GM18508 (cell line): ENCODE results near the gene CRISPLD2.

Source experiments
- ATAC-seq: cut with Tn5 transposase; IDR thresholded peaks from one replicate; pipeline ENCODE4 v1.9.1; 2021; ENCODE audit warnings: moderate number of reproducible peaks; ENCODE audit not compliant: insufficient read depth, unreplicated experiment

Gene CRISPLD2

DNA sequence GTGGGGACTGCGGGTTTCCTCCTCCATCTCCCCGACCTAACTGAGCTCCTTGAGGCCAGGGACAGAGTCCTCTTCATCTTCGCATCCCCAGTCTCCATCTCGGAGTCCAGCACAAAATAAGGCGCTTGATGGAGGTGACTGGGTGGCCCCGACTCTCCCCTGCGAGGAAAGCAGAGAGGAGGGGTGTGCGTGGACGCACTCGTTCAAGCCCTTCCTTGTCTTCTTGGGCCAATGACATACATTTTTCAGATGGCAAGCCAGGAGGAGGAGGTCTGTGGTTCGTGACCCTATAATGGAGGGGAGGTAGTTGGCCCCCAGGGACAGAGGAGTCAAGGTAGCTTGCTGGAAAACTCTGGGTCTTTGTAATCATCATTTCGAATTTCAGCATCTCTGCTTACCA, 17.2 kb downstream of the CRISPLD2 start:
- ATAC-seq, result no peak

DNA sequence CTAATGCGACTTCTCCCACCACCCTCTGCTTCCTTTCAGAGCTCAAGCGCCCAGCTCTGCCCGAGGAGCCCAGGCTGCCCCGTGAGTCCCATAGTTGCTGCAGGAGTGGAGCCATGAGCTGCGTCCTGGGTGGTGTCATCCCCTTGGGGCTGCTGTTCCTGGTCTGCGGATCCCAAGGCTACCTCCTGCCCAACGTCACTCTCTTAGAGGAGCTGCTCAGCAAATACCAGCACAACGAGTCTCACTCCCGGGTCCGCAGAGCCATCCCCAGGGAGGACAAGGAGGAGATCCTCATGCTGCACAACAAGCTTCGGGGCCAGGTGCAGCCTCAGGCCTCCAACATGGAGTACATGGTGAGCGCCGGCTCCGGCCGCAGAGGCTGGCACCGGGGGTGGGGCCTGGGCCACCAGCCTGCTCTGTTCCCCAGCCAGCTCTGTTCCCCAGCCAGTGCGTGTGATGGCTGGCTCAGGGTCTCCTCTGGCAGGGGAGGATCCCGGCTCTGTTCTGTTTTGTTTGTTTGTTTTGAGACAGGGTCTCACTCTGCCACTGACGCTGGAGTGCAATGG, 18.7 kb downstream of the CRISPLD2 start:
- no peak for ATAC-seq

DNA sequence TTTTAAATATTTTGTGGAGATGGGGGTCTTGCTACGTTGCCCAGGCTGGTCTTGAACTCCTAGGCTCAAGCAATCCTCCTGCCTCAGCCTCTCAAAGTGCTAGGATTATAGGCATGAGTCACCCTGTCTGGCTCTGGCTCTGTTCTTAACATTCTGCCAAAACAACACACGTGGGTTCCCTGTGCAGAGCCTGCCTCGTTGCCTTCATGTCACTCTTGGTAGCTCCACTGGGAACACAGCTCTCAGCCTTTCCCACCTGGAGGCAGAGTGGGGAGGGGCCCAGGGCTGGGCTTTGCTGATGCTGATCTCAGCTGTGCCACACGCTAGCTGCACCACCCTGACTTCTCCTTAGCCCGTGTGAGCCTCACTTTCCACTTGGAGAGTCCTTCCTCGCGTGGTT, 19.3 kb downstream of the CRISPLD2 start:
- no peak for ATAC-seq

DNA sequence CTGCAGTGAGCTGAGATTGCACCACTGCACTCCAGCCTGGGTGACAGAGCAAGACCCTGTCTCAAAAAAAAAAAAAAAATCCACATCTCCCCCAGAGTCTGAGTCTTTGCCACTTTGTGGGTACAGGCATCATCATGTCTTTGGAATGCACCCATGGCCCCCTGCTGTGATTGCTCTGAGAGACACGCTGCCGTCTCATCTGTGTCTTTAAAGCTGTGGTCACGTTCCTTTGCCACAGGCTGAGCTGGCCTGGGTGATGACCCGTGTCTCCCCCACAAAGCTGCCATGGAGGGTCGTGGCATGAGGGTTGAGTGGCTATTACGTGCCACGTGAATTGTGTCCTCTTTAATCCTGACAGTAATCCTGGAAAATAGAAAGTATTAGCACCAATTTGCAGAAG, 20.2 kb downstream of the CRISPLD2 start:
- no peak for ATAC-seq

DNA sequence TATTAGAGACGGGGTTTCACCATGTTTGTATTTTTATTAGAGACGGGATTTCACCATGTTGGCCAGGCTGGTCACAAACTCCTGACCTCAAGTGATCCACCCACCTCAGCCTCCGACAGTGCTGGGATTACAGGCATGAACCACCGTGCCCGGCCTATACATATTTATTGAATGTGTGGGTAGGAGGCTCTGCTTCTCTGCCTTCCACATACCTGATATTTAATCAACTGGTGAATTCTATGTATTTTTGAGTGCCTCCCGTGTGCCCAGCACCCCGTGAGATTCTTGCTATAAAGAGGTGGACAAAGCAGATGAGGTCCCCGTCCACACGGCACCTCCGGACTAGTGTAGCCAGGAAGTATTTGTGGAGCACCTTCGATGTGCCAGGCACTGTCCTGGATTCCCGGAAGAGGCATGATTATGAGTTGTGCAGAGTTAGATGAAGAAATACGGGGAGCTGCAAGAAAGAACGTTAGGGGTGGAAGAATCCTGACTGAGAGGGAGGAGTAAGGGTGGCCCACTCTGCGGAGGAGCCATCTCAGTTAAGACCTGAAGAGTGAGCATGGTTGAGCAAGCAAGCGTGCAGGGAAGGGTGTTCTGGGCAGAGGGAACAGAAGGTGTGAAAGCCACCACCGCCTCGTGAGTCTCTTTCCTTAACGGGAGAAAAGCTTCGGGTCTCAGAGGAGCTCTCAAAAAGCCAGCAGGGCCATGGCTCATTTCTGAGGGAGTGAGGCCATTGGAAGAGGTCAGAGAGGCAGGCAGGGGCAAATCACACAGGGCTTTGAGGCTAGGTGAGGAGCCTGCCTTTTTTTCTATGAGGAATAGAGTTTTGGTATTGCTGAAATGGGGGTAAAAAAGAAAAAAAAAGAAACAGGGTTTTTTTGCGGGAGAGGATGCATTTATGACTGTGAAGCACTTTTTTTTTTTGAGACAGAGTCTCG, 21.2 kb downstream of the CRISPLD2 start:
- no peak for ATAC-seq

DNA sequence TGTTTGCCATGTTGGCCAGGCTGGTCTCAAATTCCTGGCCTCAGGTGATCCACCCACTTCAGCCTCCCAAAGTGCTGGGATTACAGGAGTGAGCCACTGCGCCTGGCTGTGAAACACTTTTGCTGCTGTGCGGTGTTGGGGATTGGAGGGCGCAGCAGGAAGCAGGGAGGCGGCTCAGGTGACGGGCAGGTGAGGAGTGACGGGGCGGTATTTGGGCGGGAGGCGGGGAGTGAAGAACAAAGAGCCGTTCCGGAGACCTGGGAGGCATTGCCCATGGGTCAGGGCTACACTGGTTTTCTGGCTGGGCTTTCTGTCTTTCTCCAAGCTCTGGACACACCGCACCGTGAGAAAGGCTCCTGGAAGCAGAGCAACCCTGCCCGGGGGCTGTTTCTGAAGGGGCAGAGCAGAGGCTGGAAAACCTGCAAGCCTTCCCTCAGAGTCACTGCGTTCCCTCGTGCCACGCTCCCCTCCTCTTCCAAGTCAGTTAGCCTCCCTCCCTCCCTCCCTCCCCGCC, 22.1 kb downstream of the CRISPLD2 start:
- no peak for ATAC-seq

DNA sequence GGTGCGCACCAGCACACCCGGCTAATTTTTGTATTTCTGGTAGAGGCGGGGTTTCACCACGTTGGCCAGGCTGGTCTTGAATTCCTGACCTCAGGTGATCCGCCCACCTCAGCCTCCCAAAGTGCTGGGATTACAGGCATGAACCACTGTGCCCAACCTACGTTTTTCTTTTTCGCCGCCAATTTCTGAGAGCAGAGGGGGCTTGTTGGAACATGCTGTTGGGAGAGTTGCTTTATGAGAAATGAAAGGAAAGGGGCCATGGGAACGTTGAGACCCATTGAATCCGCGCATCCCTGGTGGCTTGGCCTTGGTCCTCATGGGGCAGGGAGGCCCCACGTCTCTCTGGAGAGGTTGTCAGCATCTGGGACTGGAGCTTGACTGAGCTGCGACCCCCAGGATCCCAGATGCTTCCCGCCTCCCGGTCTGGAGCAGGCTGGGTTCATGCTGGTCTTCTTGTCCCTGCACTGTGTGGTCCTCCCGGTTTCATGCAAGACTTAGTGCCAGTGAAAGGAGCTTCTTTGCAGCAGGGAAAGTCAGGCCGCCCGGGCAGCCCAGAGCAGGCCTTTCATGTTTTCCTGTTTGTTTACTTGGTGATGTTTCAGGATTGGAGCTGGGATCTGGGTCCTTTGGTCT, 22.8 kb downstream of the CRISPLD2 start:
- no peak for ATAC-seq

DNA sequence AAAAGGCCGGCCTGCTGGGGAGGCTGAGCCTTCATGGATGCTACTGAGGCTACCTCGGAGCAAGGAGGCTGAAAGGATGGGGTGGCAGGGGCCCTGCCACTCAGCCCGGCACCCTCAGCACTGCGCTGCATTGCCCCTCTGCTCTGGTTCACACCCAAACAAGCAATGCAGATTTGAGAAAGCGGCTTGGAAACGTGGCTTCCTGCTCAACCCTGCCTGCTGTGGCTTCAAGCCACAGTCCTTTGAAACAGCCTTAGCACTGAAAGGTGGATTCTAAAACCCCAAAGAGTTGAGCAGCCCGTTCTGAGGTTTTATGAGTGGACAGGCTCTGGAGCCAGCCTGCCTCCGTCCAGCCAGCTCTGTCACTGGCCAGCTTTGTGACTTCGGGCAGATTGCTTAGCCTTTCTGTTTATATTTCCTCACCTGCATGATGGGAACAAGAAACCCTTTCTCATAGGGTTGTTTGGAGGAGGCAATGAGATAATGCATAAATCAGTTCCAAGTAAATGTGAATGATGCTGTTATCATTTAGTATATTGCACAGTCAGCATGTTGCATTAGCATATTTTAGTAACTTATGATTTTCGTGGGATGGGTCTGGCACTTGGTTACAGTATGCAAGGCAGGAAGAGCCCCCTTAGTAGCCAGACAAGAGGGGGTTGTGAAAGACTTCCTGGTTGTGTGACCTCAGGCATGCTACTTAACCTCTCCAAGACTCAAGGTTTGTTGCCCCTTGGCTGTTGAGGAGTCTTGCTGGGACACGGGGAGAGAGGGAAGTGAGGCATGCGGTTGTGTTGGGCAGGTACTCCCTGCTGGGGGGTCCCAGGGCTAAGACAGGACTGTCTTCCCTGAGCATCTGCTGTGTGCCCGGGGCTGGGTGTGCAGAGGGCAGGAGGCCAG, 23.6 kb downstream of the CRISPLD2 start:
- ATAC-seq, result no peak

DNA sequence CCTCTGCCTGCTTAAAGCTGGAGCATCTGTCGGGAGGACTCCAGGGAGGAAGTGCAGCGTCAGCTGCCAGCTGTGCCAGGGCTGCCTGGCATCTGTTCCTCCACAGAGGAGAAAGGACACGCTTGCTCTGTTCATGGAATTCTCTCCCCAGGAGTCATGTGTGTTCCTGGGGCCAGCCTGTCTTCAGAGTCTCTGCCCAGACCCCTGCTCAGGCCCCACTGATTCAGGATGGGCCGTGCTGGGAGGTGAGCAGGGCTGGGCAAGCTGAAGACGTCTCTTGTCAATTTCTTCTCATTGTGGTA, 24.2 kb downstream of the CRISPLD2 start:
- ATAC-seq, result no peak

DNA sequence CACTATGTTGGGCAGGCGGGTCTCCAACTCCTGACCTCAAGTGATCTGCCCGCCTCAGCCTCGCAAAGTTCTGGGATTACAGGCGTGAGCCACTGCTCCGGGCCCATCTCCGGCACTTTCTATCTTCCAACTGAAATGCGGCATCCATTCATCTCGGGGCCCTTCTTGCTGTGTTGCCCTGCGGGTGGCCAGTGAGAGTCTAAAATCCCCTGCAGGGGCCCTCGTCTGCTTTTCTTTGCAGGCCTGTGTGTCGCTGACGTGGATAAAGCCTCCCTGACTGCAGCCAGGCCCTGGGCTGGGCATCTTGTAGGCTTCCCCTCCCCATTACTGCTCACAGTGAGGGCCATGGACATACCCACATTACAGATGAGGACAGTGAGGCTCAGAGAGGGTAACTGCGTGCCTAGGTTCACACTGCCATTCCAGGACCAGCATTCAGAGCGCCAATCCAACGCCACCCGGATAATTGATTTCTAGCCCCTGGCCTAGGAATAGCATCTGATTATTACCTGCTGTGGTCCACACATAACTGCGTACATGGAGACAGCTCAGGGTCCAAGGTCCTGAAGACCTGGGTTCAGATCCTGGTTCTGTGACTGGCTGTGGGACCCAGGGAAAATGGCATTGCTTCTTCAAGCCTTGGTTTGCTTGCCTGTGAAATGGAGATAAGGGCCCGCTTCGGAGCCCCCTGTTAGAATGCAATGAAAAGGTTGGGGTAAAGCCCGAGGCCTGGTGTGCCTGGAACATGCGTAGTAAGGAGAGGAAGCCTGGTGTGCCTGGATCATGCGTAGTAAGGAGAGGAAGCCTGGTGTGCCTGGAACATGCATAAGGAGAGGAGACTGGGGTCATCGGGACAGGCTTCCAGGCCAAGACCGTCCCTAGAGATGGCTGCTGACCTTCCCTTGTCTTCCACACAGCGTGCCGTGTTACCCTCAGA, 25.0 kb downstream of the CRISPLD2 start:
- no peak for ATAC-seq

DNA sequence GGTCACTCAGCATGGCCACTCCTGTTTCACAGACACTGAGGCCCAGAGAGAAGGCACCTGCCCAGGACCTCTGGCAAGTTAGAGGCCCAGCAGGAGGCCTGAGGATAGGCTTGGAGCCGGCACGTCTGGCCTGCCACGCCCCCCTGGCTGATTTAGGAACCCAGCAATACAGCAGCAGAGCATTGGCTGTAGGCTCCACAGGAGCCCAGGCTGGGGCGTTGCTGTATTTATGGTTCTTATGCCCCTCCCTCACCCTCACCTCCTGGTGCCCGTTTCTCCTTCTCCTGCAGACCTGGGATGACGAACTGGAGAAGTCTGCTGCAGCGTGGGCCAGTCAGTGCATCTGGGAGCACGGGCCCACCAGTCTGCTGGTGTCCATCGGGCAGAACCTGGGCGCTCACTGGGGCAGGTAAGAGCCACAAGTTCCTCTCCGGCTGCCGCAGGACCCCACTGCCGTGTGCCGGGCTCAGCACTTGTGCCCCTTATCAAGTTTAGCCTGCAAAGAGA, 25.8 kb downstream of the CRISPLD2 start:
- no peak for ATAC-seq

DNA sequence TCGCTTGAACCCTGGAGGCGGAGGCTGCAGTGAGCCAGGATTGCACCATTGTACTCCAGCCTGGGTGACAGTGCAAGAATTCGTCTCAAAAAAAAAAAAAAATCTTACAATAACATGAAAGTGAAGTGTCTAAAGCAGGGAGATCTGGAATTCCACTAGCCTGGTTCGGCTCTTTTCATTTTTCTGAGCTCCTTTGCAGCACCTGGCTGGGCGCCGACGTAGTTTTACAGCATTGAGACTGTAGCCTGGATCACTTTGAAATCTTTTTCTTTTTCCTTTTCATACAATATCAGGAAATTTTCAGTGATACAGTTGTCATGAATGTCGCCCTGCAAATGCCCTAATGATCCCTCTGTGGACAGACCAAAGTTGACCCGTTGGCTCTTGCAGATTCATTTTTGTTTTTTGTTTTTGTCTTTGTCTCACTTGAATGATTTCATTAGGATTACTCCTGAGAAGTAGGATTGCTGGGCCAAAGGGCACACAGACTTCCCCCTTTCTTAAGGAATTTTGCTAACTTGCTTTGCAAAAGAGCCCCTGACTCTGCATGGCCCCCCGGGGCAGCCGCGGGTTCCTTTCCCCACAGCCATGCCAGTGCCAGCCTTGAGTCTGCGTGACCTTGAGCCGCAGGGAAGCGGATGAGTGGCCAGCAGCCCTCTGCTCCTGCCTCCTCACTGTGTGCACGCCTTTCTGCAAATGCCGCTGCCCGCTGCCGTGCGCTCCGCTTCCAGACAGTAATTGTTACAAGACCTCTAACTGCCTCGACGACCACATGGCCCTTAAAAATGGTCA, 28.0 kb downstream of the CRISPLD2 start:
- no peak for ATAC-seq

DNA sequence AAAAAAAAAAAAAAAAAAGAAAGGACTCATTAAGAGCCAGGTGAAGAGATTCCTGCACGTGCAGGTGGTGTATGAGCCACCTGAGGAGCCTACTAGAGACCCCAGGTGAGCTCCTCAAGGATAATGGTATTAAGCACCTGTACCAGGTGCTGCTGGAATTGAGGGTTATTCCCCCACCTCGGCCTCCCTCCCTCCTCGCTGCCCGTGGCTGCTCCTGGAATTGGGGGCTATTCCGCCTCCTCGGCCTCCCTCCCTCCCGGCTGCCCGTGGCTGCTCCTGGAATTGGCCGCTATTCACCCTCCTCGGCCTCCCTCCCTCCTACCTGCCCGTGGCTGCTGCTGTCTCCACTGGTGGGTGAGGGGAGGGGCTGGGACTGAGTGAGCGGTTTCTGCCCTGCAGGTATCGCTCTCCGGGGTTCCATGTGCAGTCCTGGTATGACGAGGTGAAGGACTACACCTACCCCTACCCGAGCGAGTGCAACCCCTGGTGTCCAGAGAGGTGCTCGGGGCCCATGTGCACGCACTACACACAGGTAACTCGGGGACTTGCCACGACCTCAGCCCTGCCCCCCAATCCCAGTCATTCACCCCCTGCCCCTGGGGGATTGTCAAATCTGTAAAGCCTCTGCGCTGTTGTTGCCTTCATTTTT, 29.3 kb downstream of the CRISPLD2 start:
- no peak for ATAC-seq

DNA sequence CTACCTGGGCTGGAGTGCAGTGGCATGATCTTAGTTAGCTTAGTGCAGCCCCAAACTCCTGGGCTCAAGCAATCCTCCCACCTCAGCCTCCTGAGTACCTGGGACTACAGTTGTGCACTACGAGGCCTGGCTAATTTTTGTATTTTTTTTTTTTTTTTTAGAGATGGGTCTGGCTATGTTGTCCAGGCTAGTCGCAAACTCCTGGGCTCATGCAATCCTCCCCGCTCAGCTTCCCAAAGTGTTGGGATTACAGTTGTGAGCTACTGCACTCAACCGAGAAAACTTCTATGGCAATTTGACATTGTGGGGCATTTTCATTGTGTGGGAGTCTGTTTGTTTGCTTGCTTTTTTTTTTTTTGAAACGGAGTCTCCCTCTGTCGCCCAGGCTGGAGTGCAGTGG, 30.0 kb downstream of the CRISPLD2 start:
- no peak for ATAC-seq

DNA sequence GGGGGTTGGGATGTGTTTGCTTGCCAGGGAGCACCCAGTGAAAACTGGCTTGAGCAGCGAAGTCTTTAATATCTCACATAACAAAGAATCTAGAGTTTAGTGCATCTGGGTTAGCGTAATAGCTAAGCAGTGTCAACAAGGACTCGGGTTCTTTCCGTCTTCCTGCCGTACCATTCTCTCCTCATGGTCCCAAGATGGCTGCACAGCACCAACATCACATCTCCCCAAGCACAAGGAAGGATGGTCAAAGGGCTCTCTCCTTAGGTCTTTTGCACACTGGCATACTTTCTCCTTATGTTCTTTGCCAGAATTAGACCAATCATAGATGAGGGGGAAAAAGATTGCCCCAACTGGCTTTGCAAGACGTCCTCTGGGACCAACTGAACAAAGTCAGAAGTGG, 30.9 kb downstream of the CRISPLD2 start:
- ATAC-seq, result no peak

DNA sequence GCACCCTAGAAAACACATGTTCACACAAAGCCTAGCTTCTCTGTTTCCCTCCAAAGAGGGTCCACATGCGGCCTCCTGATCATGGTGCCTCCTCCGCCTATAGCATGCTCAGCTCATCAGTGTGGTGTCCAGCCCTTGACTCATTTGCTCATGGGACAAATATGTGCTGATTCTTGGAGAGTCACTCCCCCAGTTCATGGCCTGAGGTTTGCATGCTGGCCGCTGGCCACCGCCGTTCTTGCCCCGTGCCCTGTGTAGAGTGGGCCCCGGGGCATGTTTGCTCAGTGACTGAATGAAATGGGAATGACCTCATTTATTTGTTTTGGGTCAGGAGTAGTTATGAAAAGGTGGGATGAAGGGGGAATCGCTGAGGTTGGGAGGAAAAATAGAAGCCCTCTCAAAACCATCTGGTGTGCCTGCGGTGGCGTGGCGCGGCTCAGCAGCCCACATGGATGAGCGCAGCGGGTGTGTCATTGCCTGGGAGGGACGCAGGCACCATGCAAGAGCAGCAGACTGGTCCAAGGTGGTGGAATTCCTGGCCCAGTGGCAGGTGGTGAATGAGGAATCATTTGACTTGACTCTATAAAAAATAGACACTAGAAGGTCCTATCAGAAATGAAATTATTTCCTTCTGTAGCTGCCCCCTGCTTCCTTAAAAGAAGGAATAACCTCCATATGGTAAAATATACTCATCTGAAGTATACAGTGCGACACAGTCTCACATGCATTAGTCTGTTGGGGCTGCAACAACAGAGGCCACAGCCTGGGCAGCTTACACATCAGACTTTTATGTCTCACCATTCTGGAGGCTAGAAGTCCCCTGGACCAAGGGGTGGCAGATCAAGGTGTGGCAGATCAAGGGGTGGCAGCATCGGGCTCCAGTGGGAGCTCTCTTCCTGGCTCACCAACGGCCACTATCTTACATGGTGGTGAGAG, 31.7 kb downstream of the CRISPLD2 start:
- no peak for ATAC-seq

DNA sequence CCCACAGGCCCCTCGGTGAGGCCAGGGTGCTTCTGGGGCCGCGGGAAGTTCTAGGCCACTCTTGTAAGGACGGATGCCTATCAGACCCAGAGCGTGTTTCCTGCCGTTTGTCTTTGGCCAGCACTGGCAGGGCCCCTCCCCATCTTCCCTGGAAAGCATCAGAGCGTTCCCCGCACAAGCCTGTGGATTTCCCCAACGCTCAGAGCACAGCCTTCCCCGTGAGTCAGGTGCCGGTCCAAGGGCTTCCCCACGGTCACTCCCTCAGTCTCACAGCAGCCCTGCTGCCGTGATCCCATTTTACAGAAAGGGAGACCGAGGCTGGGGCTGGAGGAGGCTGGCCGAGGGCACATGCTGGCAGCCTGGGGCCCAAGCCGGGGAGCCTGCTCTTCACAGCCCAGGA, 33.7 kb downstream of the CRISPLD2 start:
- ATAC-seq, result no peak
